Stimulated activated CD8-positive, alpha-beta memory T cell treated with anti-CD3 and anti-CD28 coated beads, Interleukin-15, amount 100 ng/mL, for 48 hours (primary cell): Measurements from ENCODE around the gene SYCP2.

Experiments used
- DNase-seq, 2 donors: peaks; one replicate each; pipeline ENCODE4 v3.0.0-alpha.2; 2020; ENCODE audit warnings: low read depth in 2 of 2

Gene SYCP2

DNA sequence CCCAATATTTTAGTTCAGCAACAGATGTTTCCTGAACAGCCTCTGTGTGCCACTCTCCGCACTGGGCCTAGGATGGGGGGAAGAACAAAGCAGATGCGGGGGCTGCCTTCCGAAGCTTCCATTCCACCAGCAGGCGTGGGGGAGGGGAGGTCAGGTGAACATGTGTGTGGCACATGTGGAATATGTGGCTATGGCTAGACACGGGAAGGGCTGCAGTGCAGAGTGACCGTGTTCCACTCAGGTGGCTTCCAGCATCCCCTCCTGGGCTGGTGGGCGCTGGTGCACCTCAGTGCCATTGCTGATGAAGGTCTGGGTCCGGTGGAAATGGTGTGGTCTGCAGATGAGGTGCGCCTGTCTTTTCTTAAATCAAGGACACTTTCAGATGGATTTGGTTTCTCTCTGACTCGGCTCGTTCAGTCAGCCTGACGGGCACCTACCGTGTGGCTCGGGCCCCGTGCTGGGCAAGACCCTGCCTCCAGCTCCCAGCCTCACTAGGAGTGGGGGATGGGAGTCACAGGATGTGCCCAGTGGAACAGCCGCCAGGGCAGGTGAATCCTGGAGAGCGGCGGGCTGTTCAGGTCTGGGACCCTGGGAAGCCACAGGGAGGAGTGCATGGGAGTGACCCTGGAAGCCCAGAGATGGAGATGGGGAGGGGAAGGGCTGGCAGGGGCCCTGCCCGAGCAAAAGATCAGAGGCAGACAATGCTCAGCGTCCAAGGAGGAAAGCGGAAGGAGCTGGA, 111.0 kb downstream of the SYCP2 start:
- no peak for DNase-seq

GRCh38 chr20:59821788-59822187, 111.6 kb downstream of the SYCP2 start:
- no peak for DNase-seq

DNA sequence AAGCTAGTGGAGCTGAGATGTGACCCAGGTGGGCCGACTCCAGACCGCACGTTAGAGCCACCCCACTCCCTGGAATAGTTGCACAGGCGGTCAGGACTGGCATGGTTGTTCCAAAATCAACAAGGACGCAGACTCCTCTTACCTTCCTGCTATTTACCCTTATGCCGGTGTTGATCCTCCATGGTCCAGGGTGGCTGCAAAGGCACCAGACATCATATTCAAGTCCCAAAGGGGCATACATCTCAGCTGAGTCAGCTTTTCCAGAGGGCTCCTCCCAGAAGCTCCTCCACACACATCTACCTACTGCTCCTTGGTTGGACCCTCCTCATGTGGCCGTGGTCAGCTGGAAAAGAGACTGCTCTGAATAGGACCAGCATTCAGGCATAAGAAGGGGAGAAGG, 112.2 kb downstream of the SYCP2 start:
- no peak for DNase-seq

- DNase-seq = no peak
These were observed 113.0 kb downstream of the SYCP2 start for GRCh38 chr20:59820204-59821041.

- DNase-seq = no peak
These were observed 113.8 kb downstream of the SYCP2 start for GRCh38 chr20:59819496-59820203.

DNA sequence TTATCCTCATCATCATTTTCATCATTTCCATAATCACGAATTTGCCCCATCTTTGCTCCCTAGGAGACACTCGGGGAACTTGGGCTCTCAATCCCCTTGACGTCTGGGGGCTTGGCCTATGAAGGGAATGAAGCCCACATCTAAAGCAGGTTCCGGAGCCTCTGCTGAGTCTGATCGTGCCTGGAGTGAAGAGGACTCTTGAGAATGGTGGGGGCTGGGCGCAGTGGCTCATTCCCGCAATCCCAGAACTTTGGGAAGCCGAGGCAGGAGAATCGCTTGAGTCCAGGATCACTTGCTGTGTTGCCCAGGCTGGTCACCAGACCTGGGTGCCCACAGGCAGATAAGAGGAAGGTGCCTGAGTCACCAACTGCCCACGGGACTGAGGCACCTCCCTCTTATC, 114.5 kb downstream of the SYCP2 start:
- DNase-seq = no peak

DNA sequence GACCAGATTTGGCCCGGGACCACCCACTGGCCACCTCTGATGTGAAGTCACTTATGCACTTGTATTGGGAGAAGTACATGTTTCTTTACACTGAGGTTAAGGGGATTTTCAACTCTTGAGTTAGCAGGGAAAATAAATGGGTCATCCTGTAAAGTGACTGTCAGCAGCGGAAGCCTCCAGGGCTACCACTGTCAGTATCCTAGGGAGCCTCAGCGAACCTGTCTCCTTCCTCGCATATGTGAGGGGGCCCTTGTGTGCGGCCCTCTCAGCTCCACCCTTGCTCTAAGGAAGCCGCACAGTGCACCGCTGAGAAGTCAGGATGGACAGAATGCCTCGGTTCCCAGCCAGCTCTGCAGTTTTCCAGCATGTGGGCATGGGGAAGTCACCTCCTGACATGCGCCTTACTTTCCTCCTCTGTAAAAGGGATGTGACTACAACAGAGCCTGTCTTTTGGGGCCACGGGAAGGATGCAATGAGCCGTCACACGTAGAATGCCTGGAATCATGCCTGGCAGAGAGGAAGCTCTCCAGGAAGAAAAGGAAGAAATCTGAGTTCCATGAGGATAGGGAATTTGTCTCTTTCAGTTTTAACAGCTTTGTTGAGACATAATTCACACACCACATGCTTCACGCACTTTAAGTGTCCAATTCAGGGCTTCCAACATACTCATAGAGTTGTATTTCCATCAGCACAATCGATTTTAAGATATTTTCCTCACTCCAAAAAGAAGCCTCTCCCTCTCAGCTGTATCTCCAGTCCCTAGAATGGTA, 115.4 kb downstream of the SYCP2 start:
- DNase-seq = no peak

GRCh38 chr20:59817406-59817805, 116.0 kb downstream of the SYCP2 start:
- no peak for DNase-seq

- DNase-seq = no peak
These were observed 117.2 kb downstream of the SYCP2 start for GRCh38 chr20:59816146-59816738.

DNA sequence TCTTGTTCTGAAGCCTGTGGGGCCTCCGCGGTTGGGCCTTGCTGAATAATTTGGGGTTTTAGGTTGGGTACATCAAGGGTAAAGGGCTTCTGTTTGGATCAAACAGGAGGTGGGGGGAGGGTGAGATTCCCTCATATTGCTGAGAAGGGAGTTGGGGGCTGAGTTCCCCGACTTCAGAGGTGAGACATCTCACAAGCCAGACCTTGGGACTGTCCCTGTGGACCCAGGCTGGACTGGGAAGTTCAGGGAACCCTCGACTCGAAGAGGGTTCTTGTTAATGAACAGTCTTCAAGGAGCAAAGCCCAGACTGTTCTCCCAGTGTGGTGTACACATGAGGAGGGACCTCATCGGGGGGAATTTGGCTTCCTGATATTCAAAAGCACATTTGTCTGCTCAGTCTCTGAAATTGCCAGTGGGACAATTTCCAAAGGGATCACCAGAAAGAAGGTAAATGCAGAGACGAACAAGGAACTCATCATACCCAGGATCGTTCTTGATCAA, 118.5 kb downstream of the SYCP2 start:
- no peak for DNase-seq

- DNase-seq = no peak
These were observed 119.2 kb downstream of the SYCP2 start for GRCh38 chr20:59813948-59814839.
